ENCODE data around the gene FAM222A.

The FAM222A gene

GRCh38 chr12:109701064-109701463 lies 12.6 kb upstream of the FAM222A start:
- H3K4me1 Mint-ChIP-seq (ENCODE audit: low read depth) = peaks cover 2% of the 10 kb centered on the region
- no peak for DNase-seq
- no peak overlapping the region for H3K4me3 Mint-ChIP-seq

GRCh38 chr12:109702111-109702841 lies 11.3 kb upstream of the FAM222A start:
- Mint-ChIP-seq H3K27ac (no peak overlapping the region), H3K9me3 (no peaks in the 10 kb centered on the region), H3K27me3 (peaks cover 19% of the 10 kb centered on the region), H3K4me1 (ENCODE audit: low read depth) (no peaks in the 10 kb centered on the region), H3K36me3 (ENCODE audit: low read depth) (no peaks in the 10 kb centered on the region), H3K4me3 (no peak overlapping the region)
- DNase-seq = no peak

More at GRCh38 chr12:109701064-109701463, 12.6 kb upstream of the FAM222A start:
- Mint-ChIP-seq H3K36me3 (ENCODE audit: low read depth) (no peaks in the 10 kb centered on the region), H3K9me3 (no peaks in the 10 kb centered on the region), H3K27me3 (peaks cover 15% of the 10 kb centered on the region), H3K27ac (no peak overlapping the region)

GRCh38 chr12:109703684-109704083 lies 9.9 kb upstream of the FAM222A start:
- H3K27ac Mint-ChIP-seq = no peak overlapping the region
- no peaks in the 10 kb centered on the region for H3K36me3 Mint-ChIP-seq (ENCODE audit: low read depth)
- H3K4me1 Mint-ChIP-seq (ENCODE audit: low read depth) = no peaks in the 10 kb centered on the region
- H3K27me3 Mint-ChIP-seq = peaks cover 27% of the 10 kb centered on the region
- no peak for DNase-seq
- no peak overlapping the region for H3K4me3 Mint-ChIP-seq
- H3K9me3 Mint-ChIP-seq = no peaks in the 10 kb centered on the region

- no peaks in the 10 kb centered on the region for H3K9me3 Mint-ChIP-seq
- no peaks in the 10 kb centered on the region for H3K4me1 Mint-ChIP-seq (ENCODE audit: low read depth)
- peaks cover 30% of the 10 kb centered on the region for H3K27me3 Mint-ChIP-seq
- no peak overlapping the region for H3K4me3 Mint-ChIP-seq
- no peak for DNase-seq
- H3K36me3 Mint-ChIP-seq (ENCODE audit: low read depth) = no peaks in the 10 kb centered on the region
- H3K27ac Mint-ChIP-seq = no peak overlapping the region
Observed at GRCh38 chr12:109704371-109705098, 9.1 kb upstream of the FAM222A start.

- Mint-ChIP-seq H3K36me3 (ENCODE audit: low read depth) (no peaks in the 10 kb centered on the region), H3K9me3 (no peaks in the 10 kb centered on the region), H3K27ac (no peak overlapping the region), H3K4me3 (no peak overlapping the region), H3K27me3 (peaks cover 34% of the 10 kb centered on the region), H3K4me1 (ENCODE audit: low read depth) (no peaks in the 10 kb centered on the region)
- DNase-seq = no peak
Observed at GRCh38 chr12:109705291-109705690, 8.3 kb upstream of the FAM222A start.

- Mint-ChIP-seq H3K9me3 (no peaks in the 10 kb centered on the region), H3K27ac (no peak overlapping the region), H3K4me3 (no peak overlapping the region), H3K4me1 (ENCODE audit: low read depth) (no peaks in the 10 kb centered on the region), H3K36me3 (ENCODE audit: low read depth) (no peaks in the 10 kb centered on the region), H3K27me3 (peaks cover 44% of the 10 kb centered on the region)
- no peak for DNase-seq
Observed at GRCh38 chr12:109706398-109706746, 7.3 kb upstream of the FAM222A start.

GRCh38 chr12:109706747-109707469 lies 6.7 kb upstream of the FAM222A start:
- no peak overlapping the region for H3K4me3 Mint-ChIP-seq
- DNase-seq = no peak
- no peak overlapping the region for H3K27ac Mint-ChIP-seq
- H3K27me3 Mint-ChIP-seq = peaks cover 50% of the 10 kb centered on the region
- no peaks in the 10 kb centered on the region for H3K4me1 Mint-ChIP-seq (ENCODE audit: low read depth)
- H3K36me3 Mint-ChIP-seq (ENCODE audit: low read depth) = no peaks in the 10 kb centered on the region
- H3K9me3 Mint-ChIP-seq = no peaks in the 10 kb centered on the region

- peaks cover 52% of the 10 kb centered on the region for H3K27me3 Mint-ChIP-seq
- H3K27ac Mint-ChIP-seq = no peak overlapping the region
Observed at GRCh38 chr12:109707470-109707821, 6.2 kb upstream of the FAM222A start.

GRCh38 chr12:109708939-109709338 lies 4.7 kb upstream of the FAM222A start:
- Mint-ChIP-seq H3K27ac (no peak overlapping the region), H3K4me3 (no peak overlapping the region), H3K4me1 (ENCODE audit: low read depth) (peaks cover 4% of the 10 kb centered on the region), H3K9me3 (no peaks in the 10 kb centered on the region), H3K36me3 (ENCODE audit: low read depth) (no peaks in the 10 kb centered on the region), H3K27me3 (peaks cover 54% of the 10 kb centered on the region)
- no peak for DNase-seq

More at GRCh38 chr12:109707470-109707821, 6.2 kb upstream of the FAM222A start:
- Mint-ChIP-seq H3K4me3 (no peak overlapping the region), H3K9me3 (no peaks in the 10 kb centered on the region), H3K4me1 (ENCODE audit: low read depth) (no peaks in the 10 kb centered on the region), H3K36me3 (ENCODE audit: low read depth) (no peaks in the 10 kb centered on the region)
- DNase-seq = no peak

- no peaks in the 10 kb centered on the region for H3K36me3 Mint-ChIP-seq (ENCODE audit: low read depth)
- H3K9me3 Mint-ChIP-seq = no peaks in the 10 kb centered on the region
- H3K27me3 Mint-ChIP-seq = peaks cover 52% of the 10 kb centered on the region
- H3K4me3 Mint-ChIP-seq = no peak overlapping the region
- H3K27ac Mint-ChIP-seq = no peak overlapping the region
- peaks cover 4% of the 10 kb centered on the region for H3K4me1 Mint-ChIP-seq (ENCODE audit: low read depth)
- no peak for DNase-seq
Observed at GRCh38 chr12:109709401-109709991, 4.1 kb upstream of the FAM222A start.

GRCh38 chr12:109710205-109710746 lies 3.3 kb upstream of the FAM222A start:
- no peaks in the 10 kb centered on the region for H3K9me3 Mint-ChIP-seq

GRCh38 chr12:109710747-109711595 lies 2.7 kb upstream of the FAM222A start:
- no peaks in the 10 kb centered on the region for H3K36me3 Mint-ChIP-seq (ENCODE audit: low read depth)
- no peak for DNase-seq
- no peaks in the 10 kb centered on the region for H3K9me3 Mint-ChIP-seq
- H3K27ac Mint-ChIP-seq = no peak overlapping the region
- peaks cover 58% of the 10 kb centered on the region for H3K27me3 Mint-ChIP-seq
- H3K4me3 Mint-ChIP-seq = no peak overlapping the region
- H3K4me1 Mint-ChIP-seq (ENCODE audit: low read depth) = peaks cover 8% of the 10 kb centered on the region

More at GRCh38 chr12:109710205-109710746, 3.3 kb upstream of the FAM222A start:
- Mint-ChIP-seq H3K4me1 (ENCODE audit: low read depth) (peaks cover 8% of the 10 kb centered on the region), H3K27ac (no peak overlapping the region), H3K36me3 (ENCODE audit: low read depth) (no peaks in the 10 kb centered on the region), H3K4me3 (no peak overlapping the region), H3K27me3 (peaks cover 54% of the 10 kb centered on the region)
- DNase-seq = no peak

- no peak for DNase-seq
- Mint-ChIP-seq H3K9me3 (no peaks in the 10 kb centered on the region), H3K27ac (no peak overlapping the region), H3K4me1 (ENCODE audit: low read depth) (peaks cover 8% of the 10 kb centered on the region), H3K36me3 (ENCODE audit: low read depth) (no peaks in the 10 kb centered on the region), H3K4me3 (no peak overlapping the region), H3K27me3 (peaks cover 66% of the 10 kb centered on the region)
Observed at GRCh38 chr12:109711596-109712461, 1.8 kb upstream of the FAM222A start.
